T1000 (cell line): ENCODE data around the gene EFCAB6.

ENCODE experiments used
- DNase-seq: peaks from one replicate; lab custom pipeline; 2025; ENCODE audit warnings: mixed read lengths; lab: John Stamatoyannopoulos, UW

The EFCAB6 gene

GRCh38 chr22:43500792-43501785, 311.0 kb downstream of the EFCAB6 start:
- DNase-seq: no peak

- DNase-seq: no peak
Measured at GRCh38 chr22:43498856-43499253, 313.2 kb downstream of the EFCAB6 start.

GRCh38 chr22:43497956-43498855, 313.9 kb downstream of the EFCAB6 start:
- DNase-seq: no peak

GRCh38 chr22:43493297-43493696, 318.8 kb downstream of the EFCAB6 start:
- DNase-seq: no peak

- no peak for DNase-seq
Measured at GRCh38 chr22:43491737-43492136, 320.4 kb downstream of the EFCAB6 start.

GRCh38 chr22:43491177-43491576, 320.9 kb downstream of the EFCAB6 start:
- DNase-seq: no peak

GRCh38 chr22:43490311-43490710, 321.8 kb downstream of the EFCAB6 start:
- no peak for DNase-seq

GRCh38 chr22:43488937-43489336, 323.2 kb downstream of the EFCAB6 start:
- DNase-seq: no peak

- no peak for DNase-seq
Measured at GRCh38 chr22:43488031-43488866, 323.9 kb downstream of the EFCAB6 start.

- DNase-seq: no peak
Measured at GRCh38 chr22:43487311-43488030, 324.6 kb downstream of the EFCAB6 start.

- DNase-seq: no peak
Measured at GRCh38 chr22:43485502-43486089, 326.5 kb downstream of the EFCAB6 start.

GRCh38 chr22:43484227-43484626, 327.9 kb downstream of the EFCAB6 start:
- no peak for DNase-seq

- DNase-seq: no peak
Measured at GRCh38 chr22:43483669-43484068, 328.4 kb downstream of the EFCAB6 start.

- no peak for DNase-seq
Measured at GRCh38 chr22:43483266-43483665, 328.8 kb downstream of the EFCAB6 start.

- no peak for DNase-seq
Measured at GRCh38 chr22:43482318-43482625, 329.8 kb downstream of the EFCAB6 start.

GRCh38 chr22:43481568-43482317, 330.4 kb downstream of the EFCAB6 start:
- DNase-seq: no peak

- DNase-seq: no peak
Measured at GRCh38 chr22:43479962-43480361, 332.1 kb downstream of the EFCAB6 start.

GRCh38 chr22:43479301-43479950, 332.7 kb downstream of the EFCAB6 start:
- DNase-seq: no peak
